Measurements from ENCODE around the gene VIL1. TPM values are rescaled to one million over a fixed set of nuclear protein-coding genes. Genes with fewer than 3 reads are reported as not detected.

Gene VIL1
- total RNA-seq, 1 donor = not detected

GRCh38 chr2:218394298-218395089 lies 24.4 kb upstream of the VIL1 start:
- TF ChIP-seq, protein P1, sequence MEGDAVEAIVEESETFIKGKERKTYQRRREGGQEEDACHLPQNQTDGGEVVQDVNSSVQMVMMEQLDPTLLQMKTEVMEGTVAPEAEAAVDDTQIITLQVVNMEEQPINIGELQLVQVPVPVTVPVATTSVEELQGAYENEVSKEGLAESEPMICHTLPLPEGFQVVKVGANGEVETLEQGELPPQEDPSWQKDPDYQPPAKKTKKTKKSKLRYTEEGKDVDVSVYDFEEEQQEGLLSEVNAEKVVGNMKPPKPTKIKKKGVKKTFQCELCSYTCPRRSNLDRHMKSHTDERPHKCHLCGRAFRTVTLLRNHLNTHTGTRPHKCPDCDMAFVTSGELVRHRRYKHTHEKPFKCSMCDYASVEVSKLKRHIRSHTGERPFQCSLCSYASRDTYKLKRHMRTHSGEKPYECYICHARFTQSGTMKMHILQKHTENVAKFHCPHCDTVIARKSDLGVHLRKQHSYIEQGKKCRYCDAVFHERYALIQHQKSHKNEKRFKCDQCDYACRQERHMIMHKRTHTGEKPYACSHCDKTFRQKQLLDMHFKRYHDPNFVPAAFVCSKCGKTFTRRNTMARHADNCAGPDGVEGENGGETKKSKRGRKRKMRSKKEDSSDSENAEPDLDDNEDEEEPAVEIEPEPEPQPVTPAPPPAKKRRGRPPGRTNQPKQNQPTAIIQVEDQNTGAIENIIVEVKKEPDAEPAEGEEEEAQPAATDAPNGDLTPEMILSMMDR (IDR thresholded peaks at IDR 0.05; ENCODE audit: insufficient read depth, low read length) = no peak
- H3K4me3 ChIP-seq (ENCODE audit: low read depth, low read length) = no peak overlapping the region
- no peak for DNase-seq (ENCODE audit: low read depth)

- TF ChIP-seq, protein P1 (IDR thresholded peaks at IDR 0.05; ENCODE audit: insufficient read depth, low read length) = no peak
- H3K4me3 ChIP-seq (ENCODE audit: low read depth, low read length) = no peak overlapping the region
- DNase-seq (ENCODE audit: low read depth) = no peak
Observed at GRCh38 chr2:218395090-218395444, 23.9 kb upstream of the VIL1 start.

GRCh38 chr2:218395456-218395825 lies 23.5 kb upstream of the VIL1 start:
- H3K4me3 ChIP-seq (ENCODE audit: low read depth, low read length) = peak overlapping the region; percentile 58
- TF ChIP-seq, protein P1 (IDR thresholded peaks at IDR 0.05; ENCODE audit: insufficient read depth, low read length) = no peak
- no peak for DNase-seq (ENCODE audit: low read depth)

- TF ChIP-seq, protein P1 (IDR thresholded peaks at IDR 0.05; ENCODE audit: insufficient read depth, low read length) = peak; percentile 73
- H3K4me3 ChIP-seq (ENCODE audit: low read depth, low read length) = peak overlapping the region; percentile 82
- DNase-seq (ENCODE audit: low read depth) = peak; percentile 98
Observed at GRCh38 chr2:218395826-218396687, 22.9 kb upstream of the VIL1 start.

DNA sequence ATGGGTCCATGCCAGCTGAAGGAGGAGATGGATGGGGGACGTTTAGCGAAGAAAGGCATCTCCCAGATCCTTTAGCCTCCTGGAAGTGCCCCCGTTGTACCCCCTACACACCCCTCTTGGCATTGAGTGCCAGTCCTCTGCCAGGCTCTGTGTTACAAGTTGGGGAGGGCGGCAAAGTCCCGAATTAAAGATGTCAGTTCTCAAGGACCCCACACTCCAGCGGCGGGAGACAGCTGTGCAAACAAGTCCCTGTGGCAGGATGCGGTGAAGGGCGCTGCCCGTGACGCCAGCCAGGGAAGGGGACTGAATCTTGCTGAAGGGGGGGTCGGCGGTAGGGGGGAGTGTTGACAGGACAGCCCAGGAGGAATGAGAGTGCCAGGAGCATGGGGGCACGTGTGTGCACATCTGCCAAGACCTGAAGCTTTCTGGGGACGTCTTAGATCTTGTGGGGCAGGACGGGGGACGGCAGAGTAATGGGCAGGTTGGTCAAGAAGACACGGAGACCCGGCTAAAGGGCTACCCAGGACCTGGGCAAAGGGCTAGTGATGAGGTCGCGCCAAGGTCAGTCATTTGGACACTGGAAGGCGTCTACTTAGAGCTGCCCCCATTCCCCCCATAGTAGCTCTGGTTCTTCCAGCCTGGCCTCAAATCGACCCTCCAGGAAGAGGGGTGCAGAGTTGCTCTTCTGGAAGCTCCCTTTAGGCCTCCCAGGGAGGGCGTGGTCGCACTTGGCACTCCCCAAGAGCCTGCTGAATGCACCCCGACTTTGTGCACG lies 22.0 kb upstream of the VIL1 start:
- peak overlapping the region; percentile 82 for H3K4me3 ChIP-seq (ENCODE audit: low read depth, low read length)
- peak; percentile 44 for DNase-seq (ENCODE audit: low read depth)
- TF ChIP-seq, protein P1 (IDR thresholded peaks at IDR 0.05; ENCODE audit: insufficient read depth, low read length) = no peak

- TF ChIP-seq, protein P1 (IDR thresholded peaks at IDR 0.05; ENCODE audit: insufficient read depth, low read length) = no peak
- H3K4me3 ChIP-seq (ENCODE audit: low read depth, low read length) = peak overlapping the region; percentile 82
- DNase-seq (ENCODE audit: low read depth) = no peak
Observed at GRCh38 chr2:218397463-218397819, 21.5 kb upstream of the VIL1 start.
